DOHH2 (cell line): ENCODE results near the gene PRDM11.
A peak's percentile ranks its signal among the peaks of the same experiment; 100 is the strongest.

Experiments
- CTCF ChIP-seq: fragments of 200-600 bp; sonication (generic); IDR thresholded peaks from one replicate; pipeline ENCODE4 v1.5.1; 2014; ENCODE audit warnings: antibody characterized with exemption, mild to moderate bottlenecking, low read depth, low read length; ENCODE audit not compliant: poor library complexity, severe bottlenecking
- EZH2phosphoT487 ChIP-seq: fragments of 200-600 bp; sonication (generic); IDR thresholded peaks from 2 replicates; pipeline ENCODE4 v1.6.1; 2017; ENCODE audit warnings: borderline replicate concordance, mild to moderate bottlenecking, antibody characterized with exemption, low read length, moderate library complexity, mixed read lengths

DNA sequence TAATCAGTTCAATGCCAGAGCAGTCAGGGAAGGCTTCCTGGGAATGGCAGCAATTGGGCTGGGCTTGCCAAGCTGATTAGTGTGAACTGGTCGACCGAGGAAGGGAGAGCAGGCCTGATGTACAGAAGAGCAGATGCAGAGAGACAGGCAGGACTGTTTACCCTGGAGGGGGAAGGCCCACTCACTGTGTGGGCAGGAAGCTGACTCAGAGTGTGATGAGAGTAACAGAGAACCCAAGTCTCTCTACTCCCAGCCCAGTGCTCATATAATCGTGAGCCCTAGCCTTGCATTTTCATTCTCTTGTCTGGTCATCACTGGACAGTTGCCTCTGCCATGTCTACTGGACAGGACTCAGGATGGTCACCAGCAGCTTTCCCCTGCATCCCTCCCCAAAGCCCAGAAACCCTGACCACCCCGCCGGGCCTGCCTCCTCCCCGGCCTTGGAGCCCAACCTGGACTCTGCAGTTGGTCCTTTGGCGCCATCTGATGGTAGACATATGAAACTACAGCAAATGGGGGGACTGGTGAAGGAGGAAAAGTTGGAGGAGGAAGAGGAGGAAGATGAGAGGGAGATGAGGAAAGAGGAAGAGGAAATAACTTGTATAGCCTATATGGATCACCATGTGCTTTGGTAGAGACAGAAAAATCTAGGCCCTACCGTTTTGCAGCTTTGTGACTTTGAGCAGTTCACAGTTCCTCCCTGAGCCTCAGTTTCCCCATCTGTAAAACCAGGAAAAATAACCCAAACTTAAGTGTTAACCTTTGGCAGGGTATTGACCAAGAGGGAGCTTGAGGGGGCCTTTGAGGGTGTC is 43.4 kb upstream of the PRDM11 start:
- TF ChIP-seq CTCF: peak; percentile 99
- no peak for TF ChIP-seq EZH2phosphoT487
